K562 (cell line): Measurements from ENCODE around the gene SKP2. TPM values are rescaled to one million over a fixed set of nuclear protein-coding genes. Genes with fewer than 3 reads are reported as not detected.

Experiments used
- ATAC-seq: fragments of 200-7000 bp; cut with Tn5 transposase; 3 replicates; pipeline ENCODE4 v1.9.1; 2020; ENCODE audit warnings: moderate library complexity
- BruUV-seq: library from RNA; stranded (reverse); fragments of 400-500 nt; replicated peaks from 2 replicates; lab custom pipeline; 2021; lab: Mats Ljungman, UMichigan
- CTCF ChIA-PET: fragments of 300-600 bp; formaldehyde crosslinking; extraction: SDS; loops from one replicate; lab custom pipeline; 2021; ENCODE audit warnings: low intra/inter-chr PET ratio; lab: Yijun Ruan, JAX
- POLR2A ChIA-PET: fragments of 300-600, 350-650 bp; sonication (Branson Sonifier 250); formaldehyde crosslinking; extraction: SDS; loops from one replicate; lab custom pipeline; 2021; ENCODE audit warnings: antibody characterized with exemption, inconsistent platforms; lab: Yijun Ruan, JAX
- DNase-seq, 4 experiments: peaks; one replicate each; pipeline versions ENCODE4 v3.0.0 to v3.0.0-alpha.2; 2011 to 2018; ENCODE audit warnings: low spot score in 3 of 4, mixed read lengths in 3 of 4; ENCODE audit errors: extremely low read depth in 1 of 4
- FAIRE-seq: peaks from 2 replicates; lab custom pipeline; 2011; peaks lifted over from hg19 to GRCh38; lab: Jason Lieb, UNC
- H2AFZ ChIP-seq: 2 replicates; pipeline ENCODE4 v1.6.0; 2011; ENCODE audit warnings: low read depth, low read length, control low read depth, inconsistent platforms
- H3K27ac ChIP-seq: fragments of 200-600 bp; 3 replicates; pipeline ENCODE4 v1.8.0; 2011; ENCODE audit warnings: low read depth, mild to moderate bottlenecking, control low read depth, inconsistent platforms, low read length, moderate library complexity, mixed read lengths; ENCODE audit errors: extremely low read depth
- H3K27me3 ChIP-seq, 2 experiments: fragments of 300-600 bp in 1 of 2; 2 replicates in 1 of 2; 3 replicates in 1 of 2; pipeline versions ENCODE4 v1.6.0 to v1.8.0; 2011; ENCODE audit warnings: inconsistent platforms in 2 of 2, low read length in 2 of 2, mild to moderate bottlenecking in 1 of 2, mixed read lengths in 1 of 2, moderate library complexity in 1 of 2; ENCODE audit not compliant: control insufficient read depth in 2 of 2, insufficient read depth in 2 of 2
- H3K36me3 ChIP-seq: fragments of 300-600 bp; 3 replicates; pipeline ENCODE4 v1.8.0; 2011; ENCODE audit warnings: mild to moderate bottlenecking, low read length, inconsistent platforms; ENCODE audit not compliant: control insufficient read depth, insufficient read depth
- H3K4me1 ChIP-seq, 2 experiments: fragments of 200-600 bp in 1 of 2; replicated peaks in 1 of 2; 2 replicates in 1 of 2; 3 replicates in 1 of 2; pipeline versions ENCODE4 v1.5.1 to v1.8.0; 2011; ENCODE audit warnings: inconsistent platforms in 2 of 2, low read length in 2 of 2, mild to moderate bottlenecking in 1 of 2, mixed read lengths in 1 of 2, moderate library complexity in 1 of 2; ENCODE audit not compliant: control insufficient read depth in 2 of 2, insufficient read depth in 2 of 2
- H3K4me2 ChIP-seq: 2 replicates; pipeline ENCODE4 v1.6.1; 2011; ENCODE audit warnings: low read length, control low read depth, inconsistent platforms, mixed read lengths; ENCODE audit not compliant: insufficient read depth
- H3K4me3 ChIP-seq: fragments of 200-600 bp; sonication (generic), shearing (Covaris generic); 2 replicates; pipeline ENCODE4 v1.5.1; 2016; ENCODE audit warnings: control low read depth, inconsistent platforms
- H3K79me2 ChIP-seq: fragments of 200-600 bp; 3 replicates; pipeline ENCODE4 v1.8.0; 2011; ENCODE audit warnings: low read length, inconsistent platforms; ENCODE audit not compliant: control insufficient read depth, insufficient read depth
- H3K9ac ChIP-seq, 2 experiments: 2 replicates each; pipeline versions ENCODE4 v1.6.0 to v1.6.1; 2011; ENCODE audit warnings: low read depth in 2 of 2, low read length in 2 of 2, control low read depth in 1 of 2, inconsistent platforms in 1 of 2, mild to moderate bottlenecking in 1 of 2, mixed read lengths in 1 of 2; ENCODE audit not compliant: insufficient read depth in 1 of 2
- H3K9me1 ChIP-seq: one replicate; pipeline ENCODE4 v1.6.0; 2011; ENCODE audit warnings: inconsistent platforms, mild to moderate bottlenecking, low read length, moderate library complexity; ENCODE audit not compliant: control insufficient read depth, insufficient read depth
- H3K9me3 ChIP-seq: replicated peaks from 2 replicates; pipeline ENCODE4 v1.5.1; 2011; ENCODE audit warnings: low read depth, low read length, inconsistent platforms; ENCODE audit not compliant: control insufficient read depth, insufficient read depth
- H4K20me1 ChIP-seq: replicated peaks from 2 replicates; pipeline ENCODE4 v1.6.1; 2011; ENCODE audit warnings: low read length, inconsistent platforms, mixed read lengths; ENCODE audit not compliant: control insufficient read depth, insufficient read depth
- CHD4 ChIP-seq: fragments of 200-600 bp; sonication (generic); IDR thresholded peaks from 3 replicates; pipeline ENCODE4 v1.6.1; 2012; ENCODE audit warnings: low read depth, mild to moderate bottlenecking, mixed read lengths, low read length, inconsistent platforms; ENCODE audit not compliant: insufficient read depth, insufficient replicate concordance, poor library complexity, severe bottlenecking
- DPF2 ChIP-seq: fragments of 450-650 bp; IDR thresholded peaks from 2 replicates; pipeline ENCODE4 v1.6.1; 2016
- ELF4 ChIP-seq: fragments of 450-650 bp; formaldehyde crosslinking; IDR thresholded peaks from 2 replicates; pipeline ENCODE4 v1.4.0; 2022; ENCODE audit warnings: missing genetic modification characterization
- FOXO4 ChIP-seq: fragments of 450-650 bp; formaldehyde crosslinking; IDR thresholded peaks from 2 replicates; pipeline ENCODE4 v1.4.0; 2020; ENCODE audit warnings: mild to moderate bottlenecking, moderate library complexity
- WGBS: fragments of 100-300 bp; shearing (Covaris generic); methylation state at CpG from one replicate; pipeline ENCODE4 v1.1.6; 2016; ENCODE audit warnings: low coverage, mixed read lengths; ENCODE audit not compliant: insufficient coverage; ENCODE audit errors: missing lambda C conversion rate; 5-methylcytosine and 5-hydroxymethylcytosine counted together
- in situ Hi-C: fragments of 300-500 bp; cut with MboI; formaldehyde crosslinking; loops from 4 replicates; pipeline ENCODE4 v1.15.0; 2018; ENCODE audit warnings: inconsistent platforms, mixed read lengths
- intact Hi-C: fragments of 100-400 bp; cut with micrococcal nuclease; formaldehyde crosslinking; loops from 2 replicates; pipeline ENCODE4 v1.14.2; 2022
- polyA plus RNA-seq, 8 experiments: library from polyadenylated mRNA; depleted of rRNA in 4 of 8; stranded (reverse) in 5 of 8; unstranded in 3 of 8; fragments of >200 nt; fragmentation: Nextera tagmentation in 2 of 8; fragmentation: Illumina TruSeq in 1 of 8; extraction: Ambion mirVana in 2 of 8; extraction: Trizol in 1 of 8; gene quantifications; 2 replicates each; pipeline versions ENCODE4 v1.2.1 to v1.2.3, GENCODE V29; 2011 to 2014; ENCODE audit warnings: inconsistent platforms in 1 of 8, missing spikeins in 1 of 8
- total RNA-seq, 7 experiments: library from RNA; depleted of rRNA in 6 of 7; stranded (reverse); fragments of >200 nt in 6 of 7; fragmentation: Illumina TruSeq in 2 of 7; extraction: Trizol in 2 of 7; gene quantifications; 2 replicates each; pipeline versions ENCODE4 v1.2.1 to v1.2.3, GENCODE V29; 2011 to 2021; ENCODE audit warnings: low replicate concordance in 1 of 7
- TF ChIP-seq, protein P1 (sequence below): sonication (generic); formaldehyde crosslinking; IDR thresholded peaks from 2 replicates; pipeline ENCODE4 v1.8.1; 2023; ENCODE audit warnings: mild to moderate bottlenecking, missing genetic modification reagents

SKP2 gene
- total and polyA plus RNA-seq, 9 of the 15 experiments (the other 6 are each of a cell fraction or from before 2014, with no cell fraction given) = 30.0 to 97.5 (median 80.8) TPM

- Histone ChIP-seq H3K36me3 (peaks cover 97% of the 10 kb centered on the region), H3K79me2 (peaks cover 4% of the 10 kb centered on the region; the same call in 2 of the 3 replicates), H3K4me1 (no peaks in the 10 kb centered on the region), H4K20me1 (no peaks in the 10 kb centered on the region), H3K9me3 (no peaks in the 10 kb centered on the region), H3K4me2 (no peak overlapping the region), H3K27ac (no peak overlapping the region), H2AFZ (no peak overlapping the region), H3K27me3 (no peaks in the 10 kb centered on the region), H3K9ac (no peak overlapping the region), H3K4me3 (no peak overlapping the region), H3K9me1 (no peaks in the 10 kb centered on the region)
- no peak for TF ChIP-seq FOXO4 (CRISPR knock-in tag)
- TF ChIP-seq, protein P1, sequence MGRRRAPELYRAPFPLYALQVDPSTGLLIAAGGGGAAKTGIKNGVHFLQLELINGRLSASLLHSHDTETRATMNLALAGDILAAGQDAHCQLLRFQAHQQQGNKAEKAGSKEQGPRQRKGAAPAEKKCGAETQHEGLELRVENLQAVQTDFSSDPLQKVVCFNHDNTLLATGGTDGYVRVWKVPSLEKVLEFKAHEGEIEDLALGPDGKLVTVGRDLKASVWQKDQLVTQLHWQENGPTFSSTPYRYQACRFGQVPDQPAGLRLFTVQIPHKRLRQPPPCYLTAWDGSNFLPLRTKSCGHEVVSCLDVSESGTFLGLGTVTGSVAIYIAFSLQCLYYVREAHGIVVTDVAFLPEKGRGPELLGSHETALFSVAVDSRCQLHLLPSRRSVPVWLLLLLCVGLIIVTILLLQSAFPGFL (CRISPR knock-in tag) = no peak
- no peak for TF ChIP-seq ELF4
- TF ChIP-seq CHD4 = no peak
- no peak for TF ChIP-seq DPF2
- ATAC-seq (no peak), FAIRE-seq (no peak), DNase-seq (no peak)
- CTCF ChIA-PET = no interaction called here
- BruUV-seq = no TSS peak
- 82% methylated on average over 4 of the region's 4 CpGs for WGBS
- POLR2A ChIA-PET = interaction anchor here (1.1 to 1.9 kb wide), 2 partner anchors 8 to 16 kb away, joined by 3 to 6 read pairs; no protein-coding TSS in a partner anchor
- in situ Hi-C loops (no loop called here), intact Hi-C loops (no loop called here)
Measured at GRCh38 chr5:36168737-36169136, 16.8 kb downstream of the SKP2 start.
